GM12878 (cell line): Measurements from ENCODE around the gene IL10. TPM values are rescaled to one million over a fixed set of nuclear protein-coding genes. Genes with fewer than 3 reads are reported as not detected.

ENCODE experiments used
- ATAC-seq: fragments of 200-7000 bp; cut with Tn5 transposase; 3 replicates; pipeline ENCODE4 v1.9.1; 2020; ENCODE audit warnings: mild to moderate bottlenecking, moderate library complexity
- BruUV-seq: library from RNA; stranded (reverse); fragments of 400-500 nt; replicated peaks from 2 replicates; lab custom pipeline; 2021; lab: Mats Ljungman, UMichigan
- CTCF ChIA-PET: fragments of 300-600 bp; sonication (Branson Sonifier 250); formaldehyde crosslinking; extraction: SDS; loops from one replicate; lab custom pipeline; 2021; ENCODE audit warnings: inconsistent platforms; lab: Yijun Ruan, JAX
- POLR2A ChIA-PET: fragments of 350-600 bp; formaldehyde crosslinking; extraction: SDS; loops from one replicate; lab custom pipeline; 2021; ENCODE audit warnings: inconsistent platforms; lab: Charles Lee
- RAD21 ChIA-PET: fragments of 300-600 bp; sonication (Branson Sonifier 250); formaldehyde crosslinking; loops from one replicate; lab custom pipeline; 2023; ENCODE audit warnings: antibody characterized with exemption; ENCODE audit not compliant: unreplicated experiment; lab: Charles Lee
- SMC1A ChIA-PET: fragments of 300-600 bp; sonication (Branson Sonifier 250); formaldehyde crosslinking; loops from one replicate; lab custom pipeline; 2023; ENCODE audit not compliant: unreplicated experiment, uncharacterized antibody; lab: Charles Lee
- DNase-seq: peaks from one replicate; pipeline ENCODE4 v3.0.0-alpha.2; 2011; ENCODE audit warnings: low read depth, low spot score
- FAIRE-seq: peaks from 3 replicates; lab custom pipeline; 2011; peaks lifted over from hg19 to GRCh38; lab: Jason Lieb, UNC
- H2AFZ ChIP-seq: 2 replicates; pipeline ENCODE4 v1.6.0; 2011; ENCODE audit warnings: low read depth, low read length, control low read depth; ENCODE audit not compliant: control insufficient read depth
- H3K27ac ChIP-seq: 2 replicates; pipeline ENCODE4 v1.5.1; 2011; ENCODE audit warnings: control low read depth; ENCODE audit not compliant: control insufficient read depth, insufficient read depth
- H3K27me3 ChIP-seq, 2 experiments: replicated peaks in 1 of 2; 2 replicates each; pipeline versions ENCODE4 v1.6.0 to v1.6.1; 2011; ENCODE audit warnings: low read length in 1 of 2; ENCODE audit not compliant: control insufficient read depth in 2 of 2, insufficient read depth in 2 of 2
- H3K36me3 ChIP-seq, 2 experiments: 2 replicates each; pipeline ENCODE4 v1.5.1; 2011; ENCODE audit warnings: low read length in 1 of 2; ENCODE audit not compliant: control insufficient read depth in 2 of 2, insufficient read depth in 2 of 2
- H3K4me1 ChIP-seq: 2 replicates; pipeline ENCODE4 v1.6.1; 2011; ENCODE audit warnings: mild to moderate bottlenecking, low read length, moderate library complexity, mixed read lengths; ENCODE audit not compliant: control insufficient read depth, insufficient read depth
- H3K4me2 ChIP-seq: 2 replicates; pipeline ENCODE4 v1.6.0; 2011; ENCODE audit warnings: control low read depth; ENCODE audit not compliant: control insufficient read depth, insufficient read depth
- H3K4me3 ChIP-seq: fragments of 200-600 bp; sonication (generic); 2 replicates; pipeline ENCODE4 v1.5.1; 2016
- H3K79me2 ChIP-seq: 2 replicates; pipeline ENCODE4 v1.6.0; 2011; ENCODE audit warnings: low read length; ENCODE audit not compliant: control insufficient read depth, insufficient read depth
- H3K9ac ChIP-seq: 2 replicates; pipeline ENCODE4 v1.8.0; 2011; ENCODE audit warnings: low read length, control low read depth, mixed read lengths; ENCODE audit not compliant: control insufficient read depth, insufficient read depth
- H3K9me3 ChIP-seq: replicated peaks from 3 replicates; pipeline ENCODE4 v1.5.1; 2011; ENCODE audit warnings: mild to moderate bottlenecking, low read length; ENCODE audit not compliant: control insufficient read depth, insufficient read depth
- H4K20me1 ChIP-seq: 2 replicates; pipeline ENCODE4 v1.6.0; 2011; ENCODE audit not compliant: control insufficient read depth, insufficient read depth
- FOS ChIP-seq: IDR thresholded peaks from 3 replicates; pipeline ENCODE4 v1.6.1; 2011; ENCODE audit warnings: borderline replicate concordance; ENCODE audit not compliant: insufficient read length; ENCODE audit errors: extremely low read depth
- KAT2A ChIP-seq: conservative IDR thresholded peaks from 2 replicates; pipeline ENCODE4 v1.6.1; 2011; ENCODE audit warnings: low read depth, low read length; ENCODE audit not compliant: control insufficient read depth
- NBN ChIP-seq: fragments of 450-650 bp; IDR thresholded peaks from 2 replicates; pipeline ENCODE4 v1.6.1; 2016
- NR2C1 ChIP-seq: fragments of 450-650 bp; IDR thresholded peaks from 2 replicates; pipeline ENCODE4 v1.6.1; 2017; ENCODE audit warnings: antibody characterized with exemption, mild to moderate bottlenecking, moderate library complexity
- POLR2A ChIP-seq: IDR thresholded peaks from 2 replicates; pipeline ENCODE4 v1.6.1; 2011; ENCODE audit warnings: low read depth, mild to moderate bottlenecking, low read length
- POLR2AphosphoS5 ChIP-seq: IDR thresholded peaks from 2 replicates; pipeline ENCODE4 v1.6.1; 2011; ENCODE audit warnings: mild to moderate bottlenecking, low read length, inconsistent platforms
- RUNX3 ChIP-seq: IDR thresholded peaks from 2 replicates; pipeline ENCODE4 v1.6.1; 2012; ENCODE audit warnings: low read length, inconsistent platforms
- WGBS: methylation state at CpG from one replicate; pipeline ENCODE4 v1.1.6; 2016; ENCODE audit warnings: low lambda C conversion rate; ENCODE audit not compliant: insufficient replicate concordance, insufficient coverage; ENCODE audit errors: missing lambda C conversion rate; 5-methylcytosine and 5-hydroxymethylcytosine counted together
- in situ Hi-C: fragments of 300-500 bp; cut with MboI; formaldehyde crosslinking; loops from 9 replicates; pipeline ENCODE4 v1.14.3; 2018; ENCODE audit warnings: mixed read lengths
- intact Hi-C: fragments of 100-400 bp; cut with micrococcal nuclease; formaldehyde crosslinking; loops from one replicate; pipeline ENCODE4 v1.14.2; 2022; ENCODE audit not compliant: unreplicated experiment
- polyA plus RNA-seq, 11 experiments: library from polyadenylated mRNA; depleted of rRNA in 4 of 11; unstranded in 6 of 11; stranded (reverse) in 5 of 11; fragments of >200 nt; fragmentation: Nextera tagmentation in 4 of 11; fragmentation: Illumina TruSeq in 1 of 11; extraction: Ambion mirVana in 4 of 11; extraction: Trizol in 1 of 11; gene quantifications; 1 replicate in 1 of 11; 2 replicates in 10 of 11; pipeline versions ENCODE4 v1.2.1 to v1.2.3, GENCODE V29; 2011 to 2016; ENCODE audit warnings: inconsistent platforms in 2 of 11, missing spikeins in 2 of 11, low read depth in 1 of 11
- total RNA-seq, 4 experiments: library from RNA; depleted of rRNA in 3 of 4; stranded (reverse); fragments of >200 nt in 3 of 4; fragmentation: Illumina TruSeq in 1 of 4; extraction: Trizol in 1 of 4; gene quantifications; 2 replicates each; pipeline versions ENCODE4 v1.2.1 to v1.2.3, GENCODE V29; 2013 to 2021

The IL10 gene
- total and polyA plus RNA-seq, 10 of the 15 experiments (the other 5 are each of a cell fraction or from before 2014, with no cell fraction given), result 0.34 to 5.0 (median 1.1) TPM

- no peak overlapping the region for H3K4me3 ChIP-seq
- in situ Hi-C loops (no loop called here), intact Hi-C loops (loop anchor here (10.0 kb wide), 1 partner anchor 89 kb away; the partner anchor contains the start of gene DYRK3)
- H3K4me2 ChIP-seq, result no peak overlapping the region
- no peaks in the 10 kb centered on the region for H3K27me3 ChIP-seq
- peaks cover 0 to 1% of the 10 kb centered on the region in 2 experiments; a peak in 3 of 4 replicates for H3K36me3 ChIP-seq
- no peak overlapping the region for H3K9ac ChIP-seq
- TF ChIP-seq POLR2AphosphoS5, result no peak
- TF ChIP-seq POLR2A, result peak; percentile 44; the same call in 1 of the 2 replicates
- H3K27ac ChIP-seq, result no peak overlapping the region
- SMC1A ChIA-PET, result interaction anchor here (0.6 to 5.0 kb wide), 11 partner anchors 11 to 197 kb away, joined by 3 to 66 read pairs (median 7); no protein-coding TSS in a partner anchor
- peaks cover 62% of the 10 kb centered on the region for H3K79me2 ChIP-seq
- FAIRE-seq, result no peak
- ATAC-seq, result no peak
- no TSS peak for BruUV-seq
- POLR2A ChIA-PET, result interaction anchor here (0.6 kb wide), 1 partner anchor 88 kb away, joined by 3 read pairs; no protein-coding TSS in a partner anchor
- no peak for DNase-seq
- 93% methylated on average over 12 of the region's 12 CpGs for WGBS
- no peaks in the 10 kb centered on the region for H4K20me1 ChIP-seq
- H3K4me1 ChIP-seq, result peaks cover 42% of the 10 kb centered on the region
- RAD21 ChIA-PET, result interaction anchor here (1.6 to 4.6 kb wide), 5 partner anchors 9 to 34 kb away, joined by 3 to 25 read pairs (median 7); no protein-coding TSS in a partner anchor
- H2AFZ ChIP-seq, result no peak overlapping the region
- CTCF ChIA-PET, result interaction anchor here (0.8 to 20.3 kb wide), 20 partner anchors 8 to 249 kb away, joined by 3 to 805 read pairs (median 16); partner anchors contain the start of gene FCMR
- H3K9me3 ChIP-seq, result no peaks in the 10 kb centered on the region
Measured at GRCh38 chr1:206723805-206724472, 48.4 kb downstream of the IL10 start.

- WGBS, result 87% methylated on average over 4 of the region's 4 CpGs
- RAD21 ChIA-PET, result interaction anchor here (0.9 to 4.6 kb wide), 4 partner anchors 12 to 114 kb away, joined by 3 to 25 read pairs (median 6); no protein-coding TSS in a partner anchor
- H3K4me3 ChIP-seq, result no peak overlapping the region
- H2AFZ ChIP-seq, result no peak overlapping the region
- intact Hi-C loops, result loop anchor here (10.0 kb wide), 1 partner anchor 89 kb away; the partner anchor contains the start of gene DYRK3
- DNase-seq (no peak), ATAC-seq (no peak), FAIRE-seq (no peak)
- CTCF ChIA-PET, result interaction anchor here (0.9 to 20.3 kb wide), 7 partner anchors 11 to 189 kb away, joined by 3 to 805 read pairs (median 7); no protein-coding TSS in a partner anchor
- BruUV-seq, result no TSS peak
- peaks cover 46% of the 10 kb centered on the region for H3K4me1 ChIP-seq
- in situ Hi-C loops, result no loop called here
- H4K20me1 ChIP-seq, result no peaks in the 10 kb centered on the region
- no peaks in the 10 kb centered on the region; a peak in 3 of 4 replicates for H3K36me3 ChIP-seq
- TF ChIP-seq NBN (no peak), RUNX3 (no peak), NR2C1 (no peak), FOS (no peak), KAT2A (no peak)
- no peaks in the 10 kb centered on the region for H3K9me3 ChIP-seq
- POLR2A ChIA-PET, result no interaction called here
- H3K9ac ChIP-seq, result no peak overlapping the region
- no peaks in the 10 kb centered on the region for H3K27me3 ChIP-seq
- no peak overlapping the region for H3K4me2 ChIP-seq
- no peak overlapping the region for H3K27ac ChIP-seq
- peaks cover 67% of the 10 kb centered on the region for H3K79me2 ChIP-seq
- SMC1A ChIA-PET, result interaction anchor here (1.3 to 5.0 kb wide), 3 partner anchors 10 to 84 kb away, joined by 3 to 66 read pairs (median 36); no protein-coding TSS in a partner anchor
Measured at GRCh38 chr1:206723462-206723804, 48.9 kb downstream of the IL10 start.
